ENCODE results near the gene RSPO3. TPM values are rescaled to one million over a fixed set of nuclear protein-coding genes. Genes with fewer than 3 reads are reported as not detected.

The RSPO3 gene
- total RNA-seq, 6 experiments from 2014 or later, result 0.75 to 3.6 (median 1.3) TPM

DNA sequence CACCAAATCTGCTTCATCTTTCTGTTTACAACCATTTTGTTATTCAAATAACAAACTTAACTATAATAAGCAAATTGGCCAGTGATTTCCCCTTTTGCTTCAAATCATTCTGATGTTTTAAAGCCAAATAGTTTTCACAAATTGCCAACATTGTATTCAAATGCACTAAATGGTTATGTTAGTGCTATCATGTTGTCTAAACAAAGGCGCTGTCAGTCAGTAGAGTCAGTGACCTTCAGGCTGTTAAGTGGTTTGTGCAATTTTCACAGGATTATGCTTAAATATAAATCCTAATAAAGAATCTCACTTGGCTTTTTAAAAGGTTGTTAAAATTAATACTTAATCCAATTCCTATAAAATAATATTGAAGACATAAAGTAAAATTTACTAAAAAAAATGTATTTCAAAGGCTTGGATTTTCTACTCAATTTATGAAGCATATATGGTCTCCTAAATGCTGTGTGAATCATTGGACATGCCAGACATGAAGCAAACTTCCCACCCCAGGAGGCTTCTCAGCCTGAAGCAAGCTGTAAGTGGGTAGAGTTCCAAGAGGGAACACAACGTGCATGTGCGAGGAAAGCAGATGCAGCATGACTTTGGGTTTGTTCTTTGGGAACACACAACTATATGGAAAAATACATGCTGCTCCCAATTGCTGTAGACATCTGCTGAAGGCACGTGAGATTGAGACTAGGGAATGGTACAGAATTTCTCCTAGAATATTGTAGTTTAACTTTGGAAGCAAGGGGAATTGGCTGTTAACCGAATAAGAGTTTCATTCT, 54.9 kb downstream of the RSPO3 start:
- 46% methylated on average over 5 of the region's 5 CpGs for WGBS (ENCODE audit: insufficient coverage, low coverage, low lambda C conversion rate, missing lambda C conversion rate)
- H3K4me3 ChIP-seq, result no peak overlapping the region
- DNase-seq, result no peak
- no peak overlapping the region for H3K27ac ChIP-seq
- no peaks in the 10 kb centered on the region for H3K9me3 ChIP-seq
- no peak for ATAC-seq
- H3K4me1 ChIP-seq, result no peaks in the 10 kb centered on the region
- H3K36me3 ChIP-seq, result no peaks in the 10 kb centered on the region
- no peaks in the 10 kb centered on the region for H3K27me3 ChIP-seq
- intact Hi-C loops (cut with DNase I), result no loop called here
- TF ChIP-seq, protein P1, sequence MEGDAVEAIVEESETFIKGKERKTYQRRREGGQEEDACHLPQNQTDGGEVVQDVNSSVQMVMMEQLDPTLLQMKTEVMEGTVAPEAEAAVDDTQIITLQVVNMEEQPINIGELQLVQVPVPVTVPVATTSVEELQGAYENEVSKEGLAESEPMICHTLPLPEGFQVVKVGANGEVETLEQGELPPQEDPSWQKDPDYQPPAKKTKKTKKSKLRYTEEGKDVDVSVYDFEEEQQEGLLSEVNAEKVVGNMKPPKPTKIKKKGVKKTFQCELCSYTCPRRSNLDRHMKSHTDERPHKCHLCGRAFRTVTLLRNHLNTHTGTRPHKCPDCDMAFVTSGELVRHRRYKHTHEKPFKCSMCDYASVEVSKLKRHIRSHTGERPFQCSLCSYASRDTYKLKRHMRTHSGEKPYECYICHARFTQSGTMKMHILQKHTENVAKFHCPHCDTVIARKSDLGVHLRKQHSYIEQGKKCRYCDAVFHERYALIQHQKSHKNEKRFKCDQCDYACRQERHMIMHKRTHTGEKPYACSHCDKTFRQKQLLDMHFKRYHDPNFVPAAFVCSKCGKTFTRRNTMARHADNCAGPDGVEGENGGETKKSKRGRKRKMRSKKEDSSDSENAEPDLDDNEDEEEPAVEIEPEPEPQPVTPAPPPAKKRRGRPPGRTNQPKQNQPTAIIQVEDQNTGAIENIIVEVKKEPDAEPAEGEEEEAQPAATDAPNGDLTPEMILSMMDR (IDR thresholded peaks at IDR 0.05), result no peak
- no peak for TF ChIP-seq POLR2A (IDR thresholded peaks at IDR 0.05)

DNA sequence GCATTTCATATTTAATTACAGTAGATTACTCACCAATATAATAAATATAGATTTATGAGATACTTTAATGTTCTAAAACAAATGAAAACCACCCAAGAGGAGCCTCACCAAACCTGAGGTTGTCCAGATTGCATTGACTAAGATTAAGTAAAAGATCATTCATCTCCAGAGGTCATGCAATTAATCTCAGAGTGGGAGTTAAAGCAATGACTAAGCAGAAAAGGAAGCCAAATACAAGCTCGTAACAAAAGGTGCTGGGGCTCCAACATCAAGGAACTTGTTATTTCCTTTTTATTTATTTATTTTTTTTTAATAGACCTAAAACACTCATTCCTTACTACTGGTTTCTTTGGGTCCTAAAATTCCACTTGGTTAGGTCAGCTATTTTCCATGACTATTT, 57.7 kb downstream of the RSPO3 start:
- WGBS (ENCODE audit: insufficient coverage, low coverage, low lambda C conversion rate, missing lambda C conversion rate), result 41% methylated on average over 1 of the region's 1 CpG
- no peaks in the 10 kb centered on the region for H3K27me3 ChIP-seq
- no peaks in the 10 kb centered on the region for H3K36me3 ChIP-seq
- TF ChIP-seq, protein P1 (IDR thresholded peaks at IDR 0.05), result no peak
- no peak for TF ChIP-seq POLR2A (IDR thresholded peaks at IDR 0.05)
- H3K4me3 ChIP-seq, result no peak overlapping the region
- DNase-seq, result no peak
- no peak for ATAC-seq
- intact Hi-C loops (cut with DNase I), result no loop called here
- H3K4me1 ChIP-seq, result no peaks in the 10 kb centered on the region
- no peaks in the 10 kb centered on the region for H3K9me3 ChIP-seq
- H3K27ac ChIP-seq, result no peak overlapping the region

DNA sequence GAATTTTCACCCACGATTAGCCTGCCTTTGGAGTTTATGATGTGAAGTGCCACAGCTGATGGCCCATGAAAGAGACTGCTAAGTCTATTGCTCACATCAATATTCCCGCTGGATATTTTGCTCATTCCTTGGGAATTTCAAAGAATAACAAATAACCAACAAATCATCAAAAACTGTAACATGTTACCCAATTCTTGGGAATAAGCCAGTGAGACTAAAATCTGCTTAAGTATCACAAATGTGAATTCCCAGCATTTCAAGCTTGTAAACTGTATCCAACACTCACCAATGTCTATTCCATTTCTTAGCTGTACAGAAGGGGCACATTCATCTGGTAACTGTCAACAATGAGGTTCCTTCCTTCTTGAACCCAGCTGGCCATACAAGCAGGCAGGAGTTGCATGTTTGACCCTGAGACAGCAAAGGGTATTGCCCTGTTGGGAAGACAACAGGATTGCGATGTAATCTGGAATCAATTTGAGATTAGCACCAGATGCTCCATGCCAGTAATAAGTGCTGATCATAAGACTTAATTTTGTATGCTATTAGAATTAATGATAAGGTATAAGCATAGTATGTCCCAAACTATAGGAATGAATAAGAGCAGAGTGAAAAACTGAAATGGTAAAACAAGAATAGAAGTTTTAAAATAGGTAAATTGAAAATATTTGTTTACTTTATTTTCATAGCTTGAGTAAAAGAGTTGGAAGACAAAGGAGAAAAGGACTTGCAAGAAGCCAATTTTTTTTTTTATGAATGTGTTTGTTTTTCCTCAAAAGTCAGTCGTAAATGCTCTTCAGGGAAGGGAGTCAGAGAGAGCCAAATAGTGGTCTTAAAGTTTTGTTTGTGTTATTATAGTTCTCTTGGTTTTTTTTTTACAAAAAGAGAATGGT, 58.8 kb downstream of the RSPO3 start:
- no peak overlapping the region for H3K27ac ChIP-seq
- no peaks in the 10 kb centered on the region for H3K36me3 ChIP-seq
- WGBS (ENCODE audit: insufficient coverage, low coverage, low lambda C conversion rate, missing lambda C conversion rate), result 46% methylated on average over 3 of the region's 4 CpGs
- H3K4me1 ChIP-seq, result no peaks in the 10 kb centered on the region
- no peak for ATAC-seq
- intact Hi-C loops (cut with DNase I), result no loop called here
- DNase-seq, result no peak
- TF ChIP-seq, protein P1 (IDR thresholded peaks at IDR 0.05), result no peak
- TF ChIP-seq POLR2A (IDR thresholded peaks at IDR 0.05), result no peak
- H3K4me3 ChIP-seq, result no peak overlapping the region
- H3K9me3 ChIP-seq, result no peaks in the 10 kb centered on the region
- H3K27me3 ChIP-seq, result no peaks in the 10 kb centered on the region

DNA sequence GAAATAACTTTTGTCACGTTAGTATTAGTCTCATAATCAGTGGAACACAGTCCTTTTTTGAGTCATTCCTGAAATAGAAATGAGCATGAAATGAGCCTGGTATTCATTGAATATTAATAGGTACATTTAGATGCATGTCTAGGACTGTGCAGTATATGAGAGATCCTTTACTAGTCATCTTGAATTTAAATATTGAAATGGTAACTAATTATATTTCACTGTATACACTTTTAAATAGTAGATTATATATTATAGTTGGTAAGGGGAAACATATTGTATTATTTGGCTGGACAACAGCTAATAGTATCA, 59.4 kb downstream of the RSPO3 start:
- intact Hi-C loops (cut with DNase I), result no loop called here
- Histone ChIP-seq H3K36me3 (no peaks in the 10 kb centered on the region), H3K9me3 (no peaks in the 10 kb centered on the region), H3K4me1 (no peaks in the 10 kb centered on the region), H3K27ac (no peak overlapping the region), H3K4me3 (no peak overlapping the region), H3K27me3 (no peaks in the 10 kb centered on the region)
- no peak for ATAC-seq
- DNase-seq, result no peak
- no peak for TF ChIP-seq POLR2A (IDR thresholded peaks at IDR 0.05)
- TF ChIP-seq, protein P1 (IDR thresholded peaks at IDR 0.05), result no peak
- 36% methylated on average over 1 of the region's 1 CpG for WGBS (ENCODE audit: insufficient coverage, low coverage, low lambda C conversion rate, missing lambda C conversion rate)

Data from right lobe of liver (tissue), 6 donors.